Fibroblast of peridontal ligament (primary cell): ENCODE data around the gene DOHH.

Experiments
- DNase-seq: peaks from one replicate; pipeline ENCODE4 v3.0.0-alpha.2; 2010; ENCODE audit errors: extremely low read depth

Gene DOHH

DNA sequence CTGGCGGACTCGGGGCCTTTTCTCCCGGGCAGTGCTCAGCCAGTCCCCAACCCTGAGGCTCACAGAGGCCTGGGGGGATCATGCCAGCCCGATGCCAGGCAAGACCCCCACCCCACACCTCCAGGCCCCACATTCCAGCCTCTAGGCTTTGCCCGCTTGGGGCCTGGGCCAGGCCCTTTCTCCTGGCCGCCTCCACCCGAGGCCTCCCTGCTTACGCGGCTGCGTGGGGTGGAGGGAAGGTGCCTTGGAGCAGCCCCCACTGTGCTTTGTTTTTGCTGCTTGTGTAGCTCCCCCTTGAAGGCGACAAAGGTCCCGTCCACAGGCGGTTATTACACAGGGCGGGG lies 58.5 kb downstream of the DOHH start:
- DNase-seq, result no peak

DNA sequence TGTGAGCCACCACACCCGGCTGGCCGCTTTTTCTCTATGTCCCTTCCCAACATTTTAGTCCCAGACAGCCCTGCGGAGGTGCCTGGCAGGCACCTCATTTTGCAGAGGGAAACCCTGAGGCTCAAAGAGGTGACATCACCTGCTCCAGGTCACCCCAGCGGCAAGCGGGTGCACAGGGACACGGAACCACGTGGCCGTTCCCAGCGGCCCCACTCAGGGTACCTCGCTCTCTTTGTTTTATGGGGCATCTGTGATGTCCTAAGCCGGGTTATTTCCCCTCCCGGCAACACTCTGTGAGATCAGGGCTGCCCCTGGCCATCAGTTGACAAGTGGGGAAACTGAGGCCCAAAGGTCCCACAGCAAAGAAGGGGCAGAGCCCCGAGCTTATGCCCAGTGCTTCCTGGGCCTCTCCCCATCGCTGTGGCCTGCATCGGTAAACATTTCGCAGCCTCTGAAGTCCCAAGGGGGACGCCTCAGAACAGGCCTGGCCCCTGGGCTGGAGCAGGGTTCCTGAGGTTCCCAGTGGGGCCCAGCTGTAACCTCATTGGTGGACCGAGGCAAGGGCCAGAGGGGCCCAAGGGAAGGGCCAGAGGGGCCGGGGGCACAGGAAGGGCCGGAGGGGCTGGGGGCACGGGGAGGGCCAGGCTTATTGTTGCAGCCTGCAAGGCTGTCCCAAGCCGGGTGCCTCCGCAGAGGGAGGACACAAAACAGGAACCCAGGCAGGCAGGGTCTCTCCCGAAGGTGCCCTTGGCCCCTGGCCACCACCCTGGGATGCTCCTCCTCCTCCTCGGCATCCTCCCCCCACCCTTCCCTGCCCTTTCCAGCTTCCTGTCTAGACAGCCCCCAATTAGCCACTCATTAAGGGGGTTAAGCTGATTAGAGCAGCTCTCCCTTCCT lies 59.1 kb downstream of the DOHH start:
- no peak for DNase-seq
